Gastrocnemius medialis (tissue), 4 donors: ENCODE measurements around the gene FNDC3B. TPM values are rescaled to one million over a fixed set of nuclear protein-coding genes. Genes with fewer than 3 reads are reported as not detected.

Experiments
- ATAC-seq, 2 donors: fragments of 150-250 bp; one replicate each; pipeline ENCODE4 v1.9.1; 2016
- DNase-seq, 2 donors: peaks; one replicate each; pipeline ENCODE4 v3.0.0-alpha.2; 2019
- H3K27ac ChIP-seq, 4 donors: fragments of 200-600 bp; sonication (generic); 1 replicate in 1 of 4; 2 replicates in 3 of 4; pipeline ENCODE4 v1.5.1; 2016 to 2018; ENCODE audit warnings: mild to moderate bottlenecking in 2 of 4, moderate library complexity in 1 of 4
- H3K27me3 ChIP-seq, 3 donors: fragments of 200-600 bp; sonication (generic) in 2 of 3; 1 replicate in 1 of 3; 2 replicates in 2 of 3; pipeline versions ENCODE4 v1.5.1 to v1.6.0; 2016 to 2019; ENCODE audit warnings: mild to moderate bottlenecking in 1 of 3, moderate library complexity in 1 of 3
- H3K36me3 ChIP-seq, 2 donors: fragments of 200-600 bp; sonication (generic) in 1 of 2; one replicate each; pipeline ENCODE4 v1.5.1; 2017 to 2018
- H3K4me1 ChIP-seq, 2 donors: fragments of 200-600 bp; sonication (generic) in 1 of 2; one replicate each; pipeline ENCODE4 v1.5.1; 2016 to 2017; ENCODE audit warnings: mild to moderate bottlenecking in 2 of 2
- H3K4me3 ChIP-seq, 4 donors: fragments of 200-600 bp; sonication (generic) in 3 of 4; 1 replicate in 1 of 4; 2 replicates in 3 of 4; pipeline ENCODE4 v1.5.1; 2016 to 2019; ENCODE audit warnings: mild to moderate bottlenecking in 2 of 4
- H3K9me3 ChIP-seq, 3 donors: fragments of 200-600 bp; sonication (generic) in 2 of 3; 1 replicate in 1 of 3; 2 replicates in 2 of 3; pipeline ENCODE4 v1.5.1; 2016 to 2019
- CTCF ChIP-seq, 5 experiments: fragments of 450-650 bp in 3 of 5; fragments of 200-600 bp in 2 of 5; sonication (generic) in 2 of 5; IDR thresholded peaks in 4 of 5; conservative IDR thresholded peaks in 1 of 5; 1 replicate in 4 of 5; 2 replicates in 1 of 5; pipeline ENCODE4 v1.5.1; 2016 to 2019; ENCODE audit warnings: antibody characterized with exemption in 5 of 5, mild to moderate bottlenecking in 3 of 5, moderate library complexity in 3 of 5
- POLR2A ChIP-seq, 2 donors: fragments of 450-650 bp; IDR thresholded peaks; one replicate each; pipeline ENCODE4 v1.6.1; 2017; ENCODE audit warnings: antibody characterized with exemption in 2 of 2, mild to moderate bottlenecking in 2 of 2, moderate library complexity in 2 of 2
- in situ Hi-C, 4 donors: fragments of 200-750 bp; cut with MboI; loops; one replicate each; pipeline versions ENCODE4 v1.15.0 to v1.8.0; 2017; ENCODE audit warnings: low sequenced_read_pairs in 4 of 4
- intact Hi-C: fragments of 100-400 bp; cut with DNase I; formaldehyde crosslinking; loops from one replicate; pipeline ENCODE4 v1.15.1; 2023; ENCODE audit warnings: low total_unique reads
- total RNA-seq, 4 donors: library from RNA; depleted of rRNA; stranded (reverse); fragments of >200 nt; gene quantifications; one replicate each; pipeline versions ENCODE4 v1.1.0 to v1.2.3, GENCODE V29; 2016

The FNDC3B gene
- total RNA-seq, 4 donors from 2014 or later, result 42.5 to 110 (median 74.2) TPM

- no peaks in the 10 kb centered on the region for H3K27me3 ChIP-seq
- intact Hi-C loops (no loop called here), in situ Hi-C loops (loop anchor here (10.0 to 25.0 kb wide), 4 partner anchors 307 to 705 kb away; partner anchors contain the start of genes TMEM212 (in 2 of the 4) and FNDC3B (in 1 of the 4))
- TF ChIP-seq POLR2A (IDR thresholded peaks at IDR 0.05) (no peak), CTCF (IDR thresholded peaks at IDR 0.05 in 4 of 5, conservative IDR thresholded peaks at IDR 0.05 in 1 of 5) (no peak)
- H3K9me3 ChIP-seq, result no peaks in the 10 kb centered on the region
- no peaks in the 10 kb centered on the region for H3K4me1 ChIP-seq
- H3K36me3 ChIP-seq, result peaks cover 0 to 58% of the 10 kb centered on the region in 2 donors
- H3K27ac ChIP-seq, result no peak overlapping the region
- no peak overlapping the region for H3K4me3 ChIP-seq
- DNase-seq, result no peak
- ATAC-seq, result peak in 1 of 2 donors; percentile 12
Observed at GRCh38 chr3:172342097-172342659, 302.8 kb downstream of the FNDC3B start.

- intact Hi-C loops (no loop called here), in situ Hi-C loops (loop anchor here (10.0 to 25.0 kb wide), 4 partner anchors 308 to 706 kb away; partner anchors contain the start of genes TMEM212 (in 2 of the 4) and FNDC3B (in 1 of the 4))
- no peak overlapping the region for H3K4me3 ChIP-seq
- no peaks in the 10 kb centered on the region for H3K27me3 ChIP-seq
- no peak for TF ChIP-seq POLR2A (IDR thresholded peaks at IDR 0.05)
- TF ChIP-seq CTCF (IDR thresholded peaks at IDR 0.05 in 4 of 5, conservative IDR thresholded peaks at IDR 0.05 in 1 of 5), result no peak
- H3K36me3 ChIP-seq, result peaks cover 0 to 68% of the 10 kb centered on the region in 2 donors
- H3K4me1 ChIP-seq, result no peaks in the 10 kb centered on the region
- H3K27ac ChIP-seq, result no peak overlapping the region
- ATAC-seq (no peak), DNase-seq (no peak)
- H3K9me3 ChIP-seq, result no peaks in the 10 kb centered on the region
Observed at GRCh38 chr3:172343117-172343516, 303.7 kb downstream of the FNDC3B start.

GRCh38 chr3:172343979-172344378 is 304.6 kb downstream of the FNDC3B start:
- intact Hi-C loops, result no loop called here
- no peaks in the 10 kb centered on the region for H3K9me3 ChIP-seq
- no peak overlapping the region for H3K4me3 ChIP-seq
- TF ChIP-seq POLR2A (IDR thresholded peaks at IDR 0.05) (no peak), CTCF (IDR thresholded peaks at IDR 0.05 in 4 of 5, conservative IDR thresholded peaks at IDR 0.05 in 1 of 5) (no peak)
- DNase-seq (no peak), ATAC-seq (no peak)
- no peak overlapping the region for H3K27ac ChIP-seq
- no peaks in the 10 kb centered on the region for H3K27me3 ChIP-seq
- no peaks in the 10 kb centered on the region for H3K4me1 ChIP-seq
- in situ Hi-C loops, result loop anchor here (10.0 to 25.0 kb wide), 4 partner anchors 309 to 707 kb away; partner anchors contain the start of genes TMEM212 (in 2 of the 4) and FNDC3B (in 1 of the 4)
- H3K36me3 ChIP-seq, result peaks cover 0 to 76% of the 10 kb centered on the region in 2 donors

GRCh38 chr3:172346161-172346560 is 306.8 kb downstream of the FNDC3B start:
- H3K9me3 ChIP-seq, result no peaks in the 10 kb centered on the region
- H3K4me3 ChIP-seq, result no peak overlapping the region
- ATAC-seq, result no peak
- DNase-seq, result no peak
- no peaks in the 10 kb centered on the region for H3K4me1 ChIP-seq
- no peaks in the 10 kb centered on the region for H3K27me3 ChIP-seq
- H3K27ac ChIP-seq, result no peak overlapping the region
- no peak for TF ChIP-seq CTCF (IDR thresholded peaks at IDR 0.05 in 4 of 5, conservative IDR thresholded peaks at IDR 0.05 in 1 of 5)
- TF ChIP-seq POLR2A (IDR thresholded peaks at IDR 0.05), result no peak
- H3K36me3 ChIP-seq, result peaks cover 0 to 89% of the 10 kb centered on the region in 2 donors
- in situ Hi-C loops (loop anchor here (10.0 to 25.0 kb wide), 4 partner anchors 311 to 709 kb away; partner anchors contain the start of genes TMEM212 (in 2 of the 4) and FNDC3B (in 1 of the 4)), intact Hi-C loops (no loop called here)
